ENCODE results near the gene PGBD1.
A peak's percentile ranks its signal among the peaks of the same experiment; 100 is the strongest.

Gene PGBD1

DNA sequence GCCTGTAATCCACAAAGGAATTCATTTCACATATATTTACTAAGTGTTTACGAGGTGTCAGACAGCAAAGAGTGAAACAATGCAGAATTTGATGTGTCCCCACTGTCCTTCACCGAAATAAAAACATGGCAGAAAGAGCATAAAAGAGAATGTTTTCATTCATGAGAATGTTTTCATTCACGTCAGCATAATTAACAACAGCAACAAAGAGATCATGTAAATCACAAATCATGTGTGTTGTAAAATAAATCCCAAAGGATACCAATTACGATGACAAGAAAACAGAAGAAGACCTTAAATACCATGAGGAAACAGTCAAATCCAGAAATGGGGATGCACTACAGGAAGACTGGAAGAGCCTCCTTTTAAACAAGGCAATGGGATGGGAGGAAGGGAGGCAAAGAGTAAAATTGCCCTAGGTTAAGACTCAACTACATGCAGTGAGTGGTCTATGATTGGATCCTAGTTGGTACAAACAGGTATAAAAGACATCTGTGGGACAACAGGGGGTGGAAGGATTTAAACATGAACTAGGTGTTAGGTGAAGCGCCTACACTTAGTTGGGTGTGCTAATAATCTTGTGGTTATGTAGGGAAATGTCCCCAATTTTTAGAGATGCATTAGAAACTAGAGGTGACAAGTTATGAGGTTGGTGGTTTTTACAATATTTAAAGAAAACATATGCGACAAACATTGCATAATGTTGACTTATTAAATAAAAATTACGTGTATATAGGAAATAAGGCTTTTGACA is 53.1 kb downstream of the PGBD1 start:
- DNase-seq (ENCODE audit: extremely low read depth in 1 of 2, low read depth in 1 of 2) = no peak

DNA sequence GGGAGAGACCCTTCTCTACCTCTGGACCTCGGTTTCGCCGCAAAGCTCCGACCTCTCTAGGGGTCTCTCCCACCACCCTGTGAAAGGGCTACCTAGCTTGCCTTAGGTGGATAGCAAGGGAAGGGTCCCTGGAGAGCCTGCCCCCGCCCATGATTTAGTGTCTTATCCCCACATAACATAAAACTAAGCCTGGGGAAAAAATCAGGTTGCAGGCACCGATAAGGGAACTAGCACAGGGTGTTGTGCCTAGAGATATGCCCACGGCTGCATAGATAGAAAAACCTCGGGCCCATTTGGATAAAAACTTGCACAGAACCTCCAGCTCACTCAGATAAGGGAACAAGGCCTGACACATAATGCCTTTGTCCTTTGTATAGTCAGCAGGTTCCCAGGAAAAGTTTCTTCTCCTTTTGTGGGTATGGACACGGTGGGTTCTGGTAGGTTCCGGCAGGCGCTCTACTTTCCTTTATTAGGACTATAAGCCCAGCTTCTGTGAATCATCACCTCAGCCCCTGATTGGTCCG is 53.7 kb downstream of the PGBD1 start:
- no peak for DNase-seq (ENCODE audit: extremely low read depth in 1 of 2, low read depth in 1 of 2)

DNA sequence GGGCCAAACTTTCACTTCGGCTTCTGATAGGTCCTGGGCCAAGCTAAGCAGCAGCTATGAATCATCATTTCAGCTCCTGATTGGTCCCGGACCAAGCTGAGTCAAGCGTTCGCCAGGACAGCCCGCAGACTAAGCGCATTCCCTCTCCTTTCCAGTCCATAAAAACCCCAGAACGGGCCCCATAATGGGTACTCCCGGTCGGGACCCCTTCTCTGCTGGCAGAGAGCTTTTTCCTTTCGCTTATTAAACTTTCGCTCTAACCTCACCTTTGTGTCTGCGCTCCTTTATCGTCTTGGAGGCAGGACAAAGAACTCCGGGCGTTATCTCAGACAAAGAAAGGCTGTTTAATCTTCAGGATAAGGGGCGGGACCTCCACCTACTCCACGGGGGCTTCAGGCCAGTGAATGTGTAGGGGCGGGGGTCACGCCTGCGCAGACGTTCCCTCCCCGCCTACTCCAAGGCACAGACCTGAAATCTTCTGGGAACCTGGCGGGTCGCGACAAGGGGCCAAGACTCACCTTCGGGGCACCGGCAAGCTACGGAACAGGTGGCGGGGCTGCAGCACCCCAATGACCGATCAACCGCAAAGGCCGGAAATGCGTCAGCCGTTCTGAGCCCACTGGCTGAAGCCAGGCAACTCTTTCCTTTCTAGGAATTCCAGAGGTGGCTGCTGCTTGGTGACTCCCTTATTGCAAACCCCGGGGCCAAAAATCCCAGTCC is 54.4 kb downstream of the PGBD1 start, which contains the start of gene ZSCAN31:
ZSCAN31 (minus strand) TSS at position 585 of the 720 bp plus-strand sequence. CDS start 6,465 bp downstream, outside the sequence.
- peak; percentile 54 to 68 for DNase-seq (ENCODE audit: extremely low read depth in 1 of 2, low read depth in 1 of 2)

DNA sequence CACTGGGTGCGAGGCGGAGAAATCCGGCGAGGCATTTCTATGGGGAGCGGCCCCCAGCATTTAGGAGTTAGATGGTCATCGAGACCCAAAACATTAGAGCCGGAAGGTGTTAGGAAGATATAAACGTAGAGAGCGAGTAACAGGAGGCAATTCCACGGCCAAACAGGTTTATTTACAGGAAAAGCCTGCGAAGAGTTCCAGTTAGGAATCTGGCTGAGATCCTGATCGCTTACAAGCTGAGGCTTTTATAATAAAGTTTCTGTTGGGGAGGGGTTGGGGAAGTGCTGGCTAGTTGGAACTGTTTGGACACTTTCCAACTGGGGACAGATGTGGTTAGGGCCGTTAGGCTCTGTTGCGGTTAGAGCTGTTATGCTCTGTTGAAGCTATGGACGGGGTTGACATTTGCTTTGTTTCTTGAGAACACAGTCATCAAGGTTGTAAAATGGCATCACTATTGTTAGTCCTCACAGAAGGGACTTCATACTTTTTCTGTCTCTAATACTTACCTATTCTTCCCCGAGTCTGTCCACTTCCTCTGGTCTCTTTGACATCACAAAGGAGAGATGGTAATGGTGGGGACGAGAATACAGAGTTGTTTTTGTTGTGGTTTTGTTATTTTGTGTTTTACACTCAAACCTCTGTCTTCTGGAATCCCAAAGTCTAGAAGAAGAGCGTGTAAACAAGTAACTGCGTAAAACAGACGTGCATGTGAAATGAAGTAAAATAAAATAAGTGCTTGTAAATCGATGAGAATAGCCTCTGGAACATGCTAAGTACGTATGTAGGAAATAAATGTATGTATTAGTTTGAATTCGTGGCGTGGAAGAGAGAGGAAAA is 55.1 kb downstream of the PGBD1 start:
- no peak for DNase-seq (ENCODE audit: extremely low read depth in 1 of 2, low read depth in 1 of 2)

DNA sequence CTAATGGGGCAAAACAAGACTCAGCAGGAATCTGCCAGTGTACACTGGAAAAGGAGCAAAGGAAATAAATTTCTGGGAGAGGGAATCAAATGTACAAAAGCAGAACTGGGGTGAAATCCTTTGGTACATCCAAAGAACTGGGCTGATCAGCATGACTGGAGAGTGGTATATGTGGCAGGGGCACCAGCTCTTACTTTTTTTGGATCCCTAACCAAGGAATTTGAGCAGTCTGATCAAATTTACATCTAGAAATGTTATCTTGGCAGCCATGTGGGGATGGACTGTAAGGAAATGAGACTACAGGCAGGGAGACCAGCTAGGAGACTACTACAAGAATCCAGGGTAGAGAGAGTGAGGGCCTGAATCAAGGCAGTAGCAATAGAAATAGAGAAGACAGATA is 55.7 kb downstream of the PGBD1 start:
- DNase-seq (ENCODE audit: extremely low read depth in 1 of 2, low read depth in 1 of 2) = no peak

DNA sequence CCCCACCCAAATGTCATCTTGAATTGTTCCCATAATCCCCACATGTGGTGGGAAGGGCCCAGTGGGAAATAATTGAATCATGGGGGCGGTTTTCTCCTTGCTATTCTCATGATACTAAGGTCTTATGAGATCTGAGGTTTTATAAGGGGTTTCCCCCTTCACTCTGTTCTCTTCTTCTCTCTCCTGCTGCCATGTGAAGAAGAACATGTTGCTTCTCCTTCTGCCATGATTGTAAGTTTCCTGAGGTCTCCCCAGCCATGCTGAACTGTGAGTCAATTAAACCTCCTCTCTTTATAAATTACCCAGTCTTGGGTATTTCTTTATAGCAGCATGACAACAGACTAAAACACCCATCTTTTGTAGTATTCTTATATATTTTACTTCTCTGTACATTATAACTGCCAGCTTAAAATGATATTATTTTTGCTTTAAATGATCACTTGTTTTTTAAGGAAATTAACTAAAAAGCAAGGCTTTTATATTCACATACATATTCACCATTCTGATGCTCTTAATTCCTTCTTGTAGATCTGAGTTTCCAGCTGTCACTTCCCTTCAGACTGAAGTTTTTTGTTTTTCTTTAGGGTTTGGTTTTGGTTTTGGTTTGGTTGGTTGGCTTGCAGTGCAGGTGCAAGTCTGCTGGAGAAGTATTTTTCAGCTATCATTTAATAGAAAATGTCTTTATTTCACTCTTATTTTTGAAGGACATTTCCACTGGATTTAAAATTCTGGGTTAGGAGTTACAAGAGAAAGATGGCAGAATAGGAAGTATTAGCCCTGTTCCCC is 59.1 kb downstream of the PGBD1 start:
- DNase-seq (ENCODE audit: extremely low read depth in 1 of 2, low read depth in 1 of 2) = no peak

DNA sequence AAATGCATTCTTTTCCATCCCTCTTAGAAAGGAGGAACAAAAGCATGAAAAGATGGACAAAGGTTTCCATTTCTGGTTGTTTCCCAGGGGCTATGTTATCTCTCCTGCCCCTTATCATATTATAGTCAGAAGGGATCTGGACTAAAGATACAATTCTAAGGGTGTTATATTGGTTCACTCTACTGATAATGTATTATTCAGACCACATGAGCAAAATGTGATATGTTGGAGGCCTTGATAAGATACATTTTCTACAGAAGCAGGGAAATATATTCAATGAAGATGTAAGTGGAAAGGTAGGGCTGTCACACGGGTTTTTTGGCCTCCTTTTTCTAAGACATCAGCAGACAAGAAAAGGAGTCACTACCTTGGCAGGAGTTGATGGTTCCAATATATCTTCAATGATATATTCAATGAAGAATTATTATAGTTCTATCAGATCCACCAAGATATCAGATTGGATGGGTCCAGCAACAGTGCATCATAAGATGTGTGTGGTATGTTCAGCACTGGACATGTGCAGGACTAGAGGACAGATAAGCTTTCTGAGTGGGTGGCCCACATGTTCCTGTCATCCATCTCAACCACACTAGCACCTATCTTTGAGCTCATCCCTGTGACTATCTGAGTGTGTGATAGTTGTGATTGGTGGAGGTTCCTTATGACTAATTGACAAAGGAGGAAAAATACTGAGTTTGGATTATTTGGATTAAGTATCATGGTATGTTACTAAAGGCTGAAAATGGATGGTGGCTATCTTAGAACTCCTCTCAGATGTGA is 62.7 kb downstream of the PGBD1 start:
- no peak for DNase-seq (ENCODE audit: extremely low read depth in 1 of 2, low read depth in 1 of 2)

DNA sequence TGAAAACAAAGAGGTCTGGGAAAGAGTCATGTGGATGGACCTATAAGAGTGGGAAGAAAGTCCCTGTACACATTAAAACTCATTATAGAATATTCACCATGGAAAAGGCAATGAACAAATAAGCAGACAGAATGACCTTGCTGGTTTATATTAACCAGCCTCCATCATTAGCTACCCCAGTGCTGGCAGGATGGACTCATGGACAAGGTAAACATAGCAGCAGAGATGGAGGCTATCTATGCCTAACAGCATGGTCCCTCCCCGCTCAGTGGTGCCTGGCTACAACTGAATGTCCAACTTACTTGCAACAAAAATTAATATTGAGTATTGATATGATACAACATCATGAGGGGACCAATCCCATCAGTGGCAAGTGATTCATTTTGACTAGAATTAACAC is 63.8 kb downstream of the PGBD1 start:
- no peak for DNase-seq (ENCODE audit: extremely low read depth in 1 of 2, low read depth in 1 of 2)

DNA sequence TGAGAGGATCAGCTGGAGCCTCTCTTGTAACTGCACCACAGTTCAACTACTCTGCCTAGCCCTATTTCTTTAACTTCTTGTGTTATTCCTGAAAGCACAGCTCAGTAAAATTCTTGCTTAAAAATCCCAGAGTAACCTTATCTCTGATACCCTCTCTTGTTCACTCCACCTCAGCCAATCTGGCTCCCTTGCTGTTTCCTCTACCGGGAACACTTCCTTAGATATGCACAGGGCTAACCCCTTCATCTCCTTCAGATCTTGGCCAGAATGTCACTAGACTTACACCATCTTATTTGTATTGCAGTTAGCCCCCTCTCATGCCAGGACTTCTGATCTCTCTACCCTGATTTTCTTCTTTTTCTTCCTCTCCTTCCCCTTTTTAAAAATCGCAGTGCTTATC is 65.7 kb downstream of the PGBD1 start:
- DNase-seq (ENCODE audit: extremely low read depth in 1 of 2, low read depth in 1 of 2) = no peak

DNA sequence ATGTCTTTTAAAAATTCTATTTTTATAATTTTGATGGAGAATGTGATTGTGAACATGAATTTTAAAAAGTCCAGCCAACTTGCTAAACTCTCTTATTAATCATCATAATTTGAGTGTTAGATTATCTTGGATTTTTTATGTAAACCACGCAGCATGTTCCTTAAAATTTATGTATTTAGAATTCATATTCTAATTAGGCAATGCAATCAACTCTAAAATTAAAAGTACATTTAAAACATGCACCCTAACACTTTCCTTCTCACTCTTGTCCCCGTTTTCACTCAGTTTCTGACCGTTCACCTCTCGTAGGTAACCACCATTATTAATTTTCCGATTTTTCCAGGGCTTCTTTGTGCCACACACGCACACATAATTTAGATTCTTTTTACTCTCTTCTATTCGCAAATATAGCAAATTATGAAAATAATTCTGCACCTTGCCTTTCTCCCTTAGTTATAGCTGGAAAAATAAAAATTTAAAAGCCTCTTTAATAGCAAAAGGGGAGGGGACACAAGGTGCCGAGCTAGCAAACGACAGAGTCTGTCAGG is 68.0 kb downstream of the PGBD1 start:
- DNase-seq (ENCODE audit: extremely low read depth in 1 of 2, low read depth in 1 of 2) = no peak

DNA sequence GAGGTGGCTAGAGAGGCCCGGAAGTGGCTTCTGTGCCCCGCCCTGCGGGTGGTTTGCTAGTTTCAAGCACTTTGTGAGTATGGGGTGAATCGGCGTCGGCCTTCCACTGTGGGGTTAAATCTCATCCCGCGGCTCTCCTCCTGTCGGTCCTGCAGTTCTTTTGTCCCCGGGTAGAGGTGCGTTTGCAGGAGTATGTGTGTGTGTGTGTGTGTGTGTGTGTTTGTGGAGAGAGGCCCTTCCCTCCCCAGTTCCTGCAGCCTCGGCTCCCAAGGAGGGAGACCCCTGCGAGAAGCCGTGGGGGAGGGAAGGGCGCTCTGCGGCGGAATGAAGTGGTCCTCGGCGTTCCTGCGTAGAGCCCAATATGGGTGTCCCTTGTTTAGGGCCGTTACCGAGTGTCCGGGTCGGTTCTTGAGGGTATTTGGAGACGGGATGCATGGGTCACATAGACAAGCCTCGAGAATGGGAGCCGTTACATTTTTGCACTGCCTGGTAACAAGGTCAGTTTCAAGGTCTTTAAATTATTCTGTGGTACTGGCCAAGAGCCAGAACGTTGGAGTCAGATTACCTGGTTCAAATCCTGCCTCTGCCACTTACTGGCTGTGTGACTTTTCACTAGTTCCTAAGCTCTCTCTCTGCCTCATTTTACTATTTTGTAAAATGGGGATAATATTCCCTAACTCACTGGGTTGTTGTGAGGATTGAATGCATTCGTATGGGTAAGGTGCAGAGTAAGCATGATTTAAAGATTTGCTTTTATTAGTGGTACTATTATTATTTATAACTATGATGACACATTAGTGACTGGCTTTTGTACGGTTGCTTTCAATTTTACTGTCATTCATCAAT is 68.7 kb downstream of the PGBD1 start, which contains the start of gene ZKSCAN3:
ZKSCAN3 (plus strand) TSS at position 56 of the 846 bp plus-strand sequence. CDS start 9,640 bp downstream, outside the sequence.
- peak; percentile 43 to 75 for DNase-seq (ENCODE audit: extremely low read depth in 1 of 2, low read depth in 1 of 2)

DNA sequence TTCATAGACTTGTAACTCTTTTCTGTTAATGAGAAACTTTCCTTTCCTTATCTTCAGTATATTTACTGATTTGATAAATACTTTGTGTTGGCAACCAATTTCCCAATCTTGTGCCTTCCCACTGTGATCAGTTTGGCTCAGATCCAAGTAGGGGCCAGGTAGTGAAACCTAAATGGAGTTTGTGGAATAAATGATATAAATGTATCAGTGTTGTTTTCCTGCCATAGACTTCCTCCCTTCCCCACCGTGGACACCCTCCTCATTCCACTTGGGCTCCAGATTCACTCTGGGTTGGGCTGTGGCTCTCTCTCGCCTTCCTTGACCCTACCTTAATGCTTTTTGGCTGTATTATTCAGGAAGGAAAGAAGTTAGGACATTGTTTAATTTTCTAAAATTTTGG is 69.7 kb downstream of the PGBD1 start:
- no peak for DNase-seq (ENCODE audit: extremely low read depth in 1 of 2, low read depth in 1 of 2)

DNA sequence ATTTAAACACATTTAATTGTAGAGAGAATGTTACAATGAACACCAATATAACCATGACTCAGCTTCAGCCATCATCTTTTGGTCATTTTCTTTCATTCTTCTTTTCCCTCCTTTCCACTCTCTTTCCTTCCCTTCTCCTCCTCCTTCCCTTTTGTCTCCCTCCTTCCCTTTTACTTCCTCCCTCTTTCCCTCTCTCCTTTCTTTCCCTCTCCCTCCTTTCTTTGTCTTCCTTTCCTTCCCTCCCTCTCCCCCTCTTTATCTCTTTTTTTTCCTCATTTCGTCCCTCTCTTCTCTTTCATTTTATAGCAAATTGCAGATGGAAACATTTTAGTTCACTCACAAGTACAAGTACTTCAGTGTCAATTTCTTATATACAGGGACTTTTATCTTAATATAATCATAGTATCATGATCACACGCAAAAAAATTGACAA is 70.1 kb downstream of the PGBD1 start:
- DNase-seq (ENCODE audit: extremely low read depth in 1 of 2, low read depth in 1 of 2) = no peak
